Body of pancreas (tissue), 4 donors: Measurements from ENCODE around the gene TOP2A. TPM values are rescaled to one million over a fixed set of nuclear protein-coding genes. Genes with fewer than 3 reads are reported as not detected.
"Not testable (repeated sequence)": the region's sequence is repeated elsewhere in the genome, so short reads cannot be mapped to it uniquely, and the experiment has no call there.

ENCODE experiments used
- ATAC-seq: fragments of 150-250 bp; one replicate; pipeline ENCODE4 v1.9.1; 2016
- DNase-seq, 4 donors: peaks; one replicate each; pipeline ENCODE4 v3.0.0-alpha.2; 2019
- H3K27ac ChIP-seq, 4 donors: fragments of 200-600 bp; sonication (generic); 1 replicate in 3 of 4; 2 replicates in 1 of 4; pipeline versions ENCODE4 v1.5.1 to v1.6.1; 2016 to 2019; ENCODE audit warnings: mild to moderate bottlenecking in 1 of 4, mixed read lengths in 1 of 4, moderate library complexity in 1 of 4
- H3K27me3 ChIP-seq, 2 donors: fragments of 200-600 bp; sonication (generic); one replicate each; pipeline ENCODE4 v1.6.0; 2016; ENCODE audit warnings: mild to moderate bottlenecking in 1 of 2
- H3K36me3 ChIP-seq, 2 donors: fragments of 200-600 bp; sonication (generic); replicated peaks in 1 of 2; 2 replicates each; pipeline ENCODE4 v1.5.1; 2016; ENCODE audit warnings: low read depth in 2 of 2; ENCODE audit not compliant: insufficient read depth in 1 of 2
- H3K4me1 ChIP-seq: fragments of 200-600 bp; sonication (generic); one replicate; pipeline ENCODE4 v1.6.0; 2016
- H3K4me3 ChIP-seq, 2 donors: fragments of 200-600 bp; sonication (generic); 1 replicate in 1 of 2; 2 replicates in 1 of 2; pipeline ENCODE4 v1.5.1; 2016 to 2019
- H3K9me3 ChIP-seq, 3 donors: fragments of 200-600 bp; sonication (generic); 1 replicate in 2 of 3; 2 replicates in 1 of 3; pipeline ENCODE4 v1.5.1; 2016
- POLR2A ChIP-seq, 3 donors: fragments of 450-650 bp; IDR thresholded peaks; one replicate each; pipeline ENCODE4 v1.6.1; 2016; ENCODE audit warnings: antibody characterized with exemption in 3 of 3, mild to moderate bottlenecking in 2 of 3
- WGBS, 2 donors: methylation state at CpG; one replicate each; pipeline ENCODE4 v1.1.5; 2017; 5-methylcytosine and 5-hydroxymethylcytosine counted together
- intact Hi-C: fragments of 100-400 bp; cut with DNase I; formaldehyde crosslinking; loops from one replicate; pipeline ENCODE4 v1.15.1; 2023
- total RNA-seq, 2 donors: library from RNA; depleted of rRNA; stranded (reverse); fragments of >200 nt; gene quantifications; one replicate each; pipeline ENCODE4 v1.1.0, GENCODE V29; 2016
- TF ChIP-seq, protein P1 (sequence below), 7 experiments: fragments of 450-650 bp in 4 of 7; fragments of 200-600 bp in 3 of 7; sonication (generic) in 3 of 7; IDR thresholded peaks; one replicate each; pipeline ENCODE4 v1.5.1; 2016 to 2019; ENCODE audit warnings: antibody characterized with exemption in 7 of 7

Gene TOP2A
- total RNA-seq, 2 donors from 2014 or later = 0.33 TPM; not detected in 1

DNA sequence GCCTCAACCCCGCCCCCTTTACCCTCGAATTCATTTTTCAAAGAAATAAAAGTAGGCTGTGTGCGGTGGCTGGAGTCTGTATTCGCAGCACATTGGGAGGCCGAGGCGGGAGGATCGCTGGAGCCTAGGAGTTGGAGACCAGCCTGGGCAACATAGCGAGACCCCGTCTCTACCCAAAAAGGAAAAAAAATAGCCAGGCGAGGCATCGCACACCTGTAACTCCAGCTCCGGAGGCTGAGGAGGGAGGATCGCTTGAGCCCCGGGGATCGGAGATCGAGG lies 671 bp upstream of the TOP2A start:
- DNase-seq (peak in 2 of 4 donors; percentile 28 to 35), ATAC-seq (no peak)
- Histone ChIP-seq H3K27me3 (peaks cover 0 to 6% of the 10 kb centered on the region in 2 donors), H3K9me3 (no peaks in the 10 kb centered on the region), H3K4me3 (no peak overlapping the region), H3K36me3 (no peaks in the 10 kb centered on the region), H3K4me1 (peaks cover 8% of the 10 kb centered on the region), H3K27ac (peak overlapping the region in 1 of 4 donors; percentile 49)
- intact Hi-C loops = no loop called here
- TF ChIP-seq, protein P1, sequence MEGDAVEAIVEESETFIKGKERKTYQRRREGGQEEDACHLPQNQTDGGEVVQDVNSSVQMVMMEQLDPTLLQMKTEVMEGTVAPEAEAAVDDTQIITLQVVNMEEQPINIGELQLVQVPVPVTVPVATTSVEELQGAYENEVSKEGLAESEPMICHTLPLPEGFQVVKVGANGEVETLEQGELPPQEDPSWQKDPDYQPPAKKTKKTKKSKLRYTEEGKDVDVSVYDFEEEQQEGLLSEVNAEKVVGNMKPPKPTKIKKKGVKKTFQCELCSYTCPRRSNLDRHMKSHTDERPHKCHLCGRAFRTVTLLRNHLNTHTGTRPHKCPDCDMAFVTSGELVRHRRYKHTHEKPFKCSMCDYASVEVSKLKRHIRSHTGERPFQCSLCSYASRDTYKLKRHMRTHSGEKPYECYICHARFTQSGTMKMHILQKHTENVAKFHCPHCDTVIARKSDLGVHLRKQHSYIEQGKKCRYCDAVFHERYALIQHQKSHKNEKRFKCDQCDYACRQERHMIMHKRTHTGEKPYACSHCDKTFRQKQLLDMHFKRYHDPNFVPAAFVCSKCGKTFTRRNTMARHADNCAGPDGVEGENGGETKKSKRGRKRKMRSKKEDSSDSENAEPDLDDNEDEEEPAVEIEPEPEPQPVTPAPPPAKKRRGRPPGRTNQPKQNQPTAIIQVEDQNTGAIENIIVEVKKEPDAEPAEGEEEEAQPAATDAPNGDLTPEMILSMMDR (IDR thresholded peaks at IDR 0.05) = no peak
- no peak for TF ChIP-seq POLR2A (IDR thresholded peaks at IDR 0.05)
- 66 to 78% methylated on average over 14 to 16 of the region's 16 CpGs for whole genome bisulfite sequencing, 2 donors

DNA sequence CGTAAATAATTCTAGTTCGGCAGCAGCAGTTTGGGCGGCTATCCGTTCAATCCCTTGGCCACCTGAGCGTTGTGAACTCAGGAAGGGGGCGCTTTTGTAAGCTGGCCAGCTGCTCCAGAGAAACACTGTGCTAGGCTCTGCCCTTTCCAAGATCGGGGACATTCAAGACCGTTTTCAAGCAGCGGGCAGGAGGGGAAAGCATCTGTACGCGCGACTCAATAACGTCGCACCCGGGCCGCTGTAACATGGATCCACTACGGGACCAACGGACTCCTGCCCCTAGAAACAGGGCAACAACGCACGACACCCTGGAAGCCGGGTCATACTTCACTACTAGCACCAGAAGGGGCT lies 463 bp downstream of the TOP2A start:
- DNase-seq (no peak), ATAC-seq (no peak)
- Histone ChIP-seq H3K27me3 (peaks cover 0 to 6% of the 10 kb centered on the region in 2 donors), H3K27ac (no peak overlapping the region), H3K9me3 (no peaks in the 10 kb centered on the region), H3K4me1 (peaks cover 8% of the 10 kb centered on the region), H3K4me3 (peak overlapping the region in 1 of 2 donors; percentile 18), H3K36me3 (no peaks in the 10 kb centered on the region)
- TF ChIP-seq, protein P1 (IDR thresholded peaks at IDR 0.05) = no peak
- TF ChIP-seq POLR2A (IDR thresholded peaks at IDR 0.05) = no peak
- 1 to 2% methylated on average over 6 to 21 of the region's 21 CpGs for WGBS, 2 donors
- intact Hi-C loops = no loop called here

DNA sequence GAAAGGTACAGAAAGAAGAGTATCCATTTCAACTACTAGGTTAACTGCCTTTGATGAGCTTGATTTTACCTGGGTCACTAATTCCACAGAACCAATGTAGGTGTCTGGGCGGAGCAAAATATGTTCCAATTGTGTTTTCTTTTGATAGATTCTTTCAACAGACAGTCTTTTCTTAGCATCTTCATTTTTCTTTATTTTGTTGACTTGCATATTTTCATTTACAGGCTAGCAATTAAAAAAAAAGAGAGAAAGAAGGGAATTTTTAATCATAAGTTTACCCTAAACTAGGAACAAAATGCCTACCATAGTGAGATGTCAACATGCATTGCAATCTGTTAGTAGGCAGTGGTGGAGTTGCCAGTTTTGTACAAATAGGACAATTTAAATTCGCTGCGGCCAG lies 1.0 kb downstream of the TOP2A start:
- ATAC-seq = no peak
- Histone ChIP-seq H3K4me3 (no peak overlapping the region), H3K36me3 (no peaks in the 10 kb centered on the region), H3K9me3 (no peaks in the 10 kb centered on the region), H3K27ac (no peak overlapping the region), H3K27me3 (peaks cover 0 to 6% of the 10 kb centered on the region in 2 donors), H3K4me1 (peaks cover 8% of the 10 kb centered on the region)
- TF ChIP-seq, protein P1 (IDR thresholded peaks at IDR 0.05) = no peak
- no peak for TF ChIP-seq POLR2A (IDR thresholded peaks at IDR 0.05)
- DNase-seq = no peak
- WGBS, 2 donors = 23 to 24% methylated on average over 3 of the region's 3 CpGs
- intact Hi-C loops = no loop called here

DNA sequence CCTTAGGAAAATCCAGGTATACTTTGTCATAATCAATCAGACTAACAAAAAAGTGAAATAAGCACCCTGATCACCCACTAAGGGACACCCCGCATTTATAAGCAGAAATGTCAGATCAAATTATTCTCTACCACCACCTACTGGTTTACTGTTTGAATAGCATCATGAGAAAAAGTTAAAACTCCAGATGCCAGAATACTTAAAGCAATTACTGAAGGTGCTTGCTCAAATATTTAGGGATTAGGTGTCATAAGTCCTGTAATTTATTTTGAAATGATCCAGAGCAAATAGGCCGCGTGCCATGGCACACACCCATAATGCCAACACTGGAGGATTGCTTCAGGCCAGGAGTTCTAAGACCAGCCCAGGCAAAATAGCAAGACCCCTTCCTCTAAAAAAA lies 2.3 kb downstream of the TOP2A start:
- DNase-seq (no peak), ATAC-seq (no peak)
- intact Hi-C loops = no loop called here
- 16 to 19% methylated on average over 3 of the region's 3 CpGs for WGBS, 2 donors
- Histone ChIP-seq H3K4me1 (peaks cover 8% of the 10 kb centered on the region), H3K27me3 (peaks cover 0 to 6% of the 10 kb centered on the region in 2 donors), H3K9me3 (no peaks in the 10 kb centered on the region), H3K27ac (no peak overlapping the region), H3K4me3 (no peak overlapping the region), H3K36me3 (no peaks in the 10 kb centered on the region)
- TF ChIP-seq POLR2A (IDR thresholded peaks at IDR 0.05) = no peak
- TF ChIP-seq, protein P1 (IDR thresholded peaks at IDR 0.05) = peak; percentile 48 to 67 (median 63)

DNA sequence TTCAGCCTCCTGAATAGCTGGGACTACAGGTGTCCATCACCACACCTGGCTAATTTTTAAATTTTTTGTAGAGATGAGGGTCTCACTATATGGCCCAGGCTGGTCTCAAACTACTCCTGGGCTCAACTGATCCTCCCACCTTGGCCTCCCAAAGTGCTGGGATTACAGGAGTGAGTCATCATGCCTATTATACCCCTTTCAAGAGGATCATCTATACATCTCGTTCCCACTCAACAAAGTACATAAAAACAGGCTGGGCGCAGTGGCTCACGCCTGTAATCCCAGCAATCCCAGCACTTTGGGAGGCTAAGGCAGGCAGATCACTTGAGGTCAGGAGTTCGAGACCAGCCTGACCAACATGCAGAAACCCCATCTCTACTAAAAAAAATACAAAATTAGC lies 3.4 kb downstream of the TOP2A start:
- H3K27ac ChIP-seq, H3K27me3 ChIP-seq, intact Hi-C loops, H3K4me3 ChIP-seq, DNase-seq, H3K36me3 ChIP-seq, ATAC-seq, H3K4me1 ChIP-seq, H3K9me3 ChIP-seq: not testable (repeated sequence)
- WGBS, 2 donors = 84 to 91% methylated on average over 4 of the region's 4 CpGs
